Stimulated activated CD8-positive, alpha-beta memory T cell treated with anti-CD3 and anti-CD28 coated beads, Interleukin-15, amount 100 ng/mL, for 48 hours (primary cell): ENCODE results near the gene VARS1.
"Not testable (repeated sequence)": the region's sequence is repeated elsewhere in the genome, so short reads cannot be mapped to it uniquely, and the experiment has no call there.

ENCODE experiments used
- DNase-seq, 2 donors: peaks; one replicate each; pipeline ENCODE4 v3.0.0-alpha.2; 2020; ENCODE audit warnings: low read depth in 2 of 2

Gene VARS1

DNA sequence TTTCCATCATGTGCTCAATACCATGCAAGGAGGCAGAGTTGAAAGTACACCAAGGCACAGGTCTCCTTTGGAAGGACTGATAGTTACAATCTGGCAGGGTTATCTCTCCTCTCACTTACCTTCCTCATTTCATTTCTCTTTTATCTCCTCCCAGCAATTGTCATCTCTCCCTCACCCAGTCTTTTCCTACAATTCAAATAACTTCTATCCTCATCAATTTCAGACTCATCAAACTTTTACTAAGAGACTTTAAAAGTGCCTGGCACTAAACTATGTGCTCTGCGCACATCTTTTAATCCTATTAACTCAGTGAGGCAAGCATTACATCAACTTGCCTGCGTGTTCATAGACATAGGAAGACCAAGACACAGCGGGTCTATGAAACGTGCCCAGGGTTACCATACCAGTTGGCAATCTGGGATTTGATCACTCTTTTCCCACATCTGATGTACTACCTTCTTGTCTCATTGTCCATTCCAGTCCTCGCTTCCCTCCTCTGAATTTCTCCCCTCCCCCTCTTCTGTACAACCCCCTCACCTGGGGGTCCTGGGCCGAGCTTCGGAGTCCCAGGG is 1.2 kb downstream of the VARS1 start:
- DNase-seq: no peak

DNA sequence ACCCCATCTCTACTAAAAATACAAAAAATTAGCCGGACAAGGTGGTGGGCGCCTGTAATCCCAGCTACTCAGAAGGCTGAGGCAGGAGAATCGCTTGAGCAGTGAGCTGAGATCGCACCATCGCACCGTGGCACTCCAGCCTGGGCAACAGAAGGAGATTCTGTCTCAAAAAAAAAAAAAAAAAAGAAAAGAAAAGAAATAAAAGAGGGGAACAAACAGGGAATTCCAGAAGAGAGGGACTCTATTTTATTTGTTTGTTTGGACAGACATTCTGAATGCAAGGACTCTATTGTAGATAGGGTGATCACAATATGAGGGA is 1.7 kb downstream of the VARS1 start:
- DNase-seq: not testable (repeated sequence)

DNA sequence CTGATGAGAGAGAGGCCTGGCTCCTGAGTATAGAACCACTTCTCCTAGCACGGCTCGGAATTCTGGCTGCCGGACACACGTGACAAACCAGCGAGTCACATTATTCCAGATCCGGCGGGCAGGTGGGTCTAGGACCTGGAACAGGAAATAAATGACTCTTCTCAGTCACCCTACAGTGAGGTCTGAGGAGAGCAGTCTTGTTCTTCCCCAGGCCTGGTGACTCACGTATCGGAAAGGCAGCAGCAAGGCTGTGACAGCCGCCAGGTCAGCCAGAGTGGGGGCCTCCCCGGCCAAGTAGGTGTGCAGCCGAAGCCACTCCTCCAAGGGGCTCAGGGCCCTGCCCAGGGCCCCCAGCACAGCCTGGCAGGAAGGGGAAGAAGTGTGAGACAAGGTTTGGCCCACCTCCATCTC is 2.8 kb downstream of the VARS1 start:
- no peak for DNase-seq

DNA sequence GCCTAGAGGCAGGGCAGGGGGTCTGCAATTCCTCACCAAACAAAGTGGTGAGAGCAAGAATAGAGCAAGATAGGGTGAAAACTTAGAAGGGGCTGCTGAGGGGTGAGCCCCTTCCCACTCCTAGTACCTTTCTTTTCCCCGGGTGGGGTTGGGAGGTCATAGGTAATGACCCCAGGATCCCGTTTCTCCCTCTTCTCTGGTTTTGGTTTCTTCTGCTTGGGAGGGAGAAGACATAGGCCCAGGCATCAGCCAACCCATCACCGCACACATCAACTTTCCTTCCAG is 3.5 kb downstream of the VARS1 start:
- no peak for DNase-seq

DNA sequence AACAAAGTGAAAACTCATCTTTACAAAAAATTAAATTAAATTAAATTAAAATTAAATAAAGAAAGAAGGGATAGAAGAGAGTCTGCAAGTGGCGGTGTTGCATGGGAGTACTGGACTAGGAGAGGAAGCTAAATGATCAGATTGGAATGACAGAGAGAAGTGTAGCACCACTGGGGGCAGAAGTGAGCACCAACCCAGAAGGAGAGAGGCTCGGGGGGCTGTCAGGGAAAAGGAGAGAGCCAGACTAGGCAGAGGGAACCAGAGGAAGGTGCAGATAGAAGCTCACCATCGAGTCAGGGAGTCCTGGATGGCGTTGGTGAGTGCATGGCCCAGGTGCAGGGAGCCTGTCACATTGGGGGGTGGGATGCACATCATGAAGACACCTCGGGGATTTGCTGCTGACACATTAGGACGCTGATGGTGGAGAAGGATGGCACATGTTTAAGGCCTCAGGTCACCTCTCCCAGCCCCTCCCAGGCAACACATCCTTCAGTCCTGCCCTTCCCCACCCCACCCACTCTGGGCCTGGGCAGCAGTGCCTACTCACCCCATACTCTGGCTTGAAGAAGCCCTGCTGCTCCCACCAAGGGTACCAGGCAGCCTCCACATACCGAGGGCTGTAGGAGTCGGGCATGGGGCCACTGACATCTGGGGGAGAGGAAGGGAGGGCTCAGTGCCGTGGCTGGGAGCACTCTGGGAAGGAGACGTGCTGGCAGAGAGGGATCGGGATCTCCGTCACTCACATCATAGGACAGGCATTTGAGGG is 4.0 kb downstream of the VARS1 start:
- DNase-seq: no peak

DNA sequence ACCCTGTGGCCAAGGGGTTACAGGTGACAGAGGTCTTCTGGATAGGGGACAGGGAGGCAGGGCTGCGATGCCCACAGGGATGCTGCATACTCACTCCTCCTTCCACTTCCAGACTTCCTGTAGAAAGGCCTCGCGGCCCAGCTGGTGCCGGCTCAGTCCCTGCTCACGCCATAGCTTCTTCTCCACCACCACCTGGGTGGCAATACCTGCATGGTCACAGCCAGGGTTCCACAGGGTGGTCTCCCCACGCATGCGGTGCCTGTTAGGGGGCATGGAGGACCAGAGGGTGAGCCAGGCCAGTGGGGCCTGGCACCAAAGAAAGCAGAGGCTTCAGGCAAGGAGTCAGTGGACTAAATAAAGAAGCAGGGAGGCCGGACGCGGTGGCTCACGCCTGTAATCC is 10.1 kb downstream of the VARS1 start:
- DNase-seq: no peak

DNA sequence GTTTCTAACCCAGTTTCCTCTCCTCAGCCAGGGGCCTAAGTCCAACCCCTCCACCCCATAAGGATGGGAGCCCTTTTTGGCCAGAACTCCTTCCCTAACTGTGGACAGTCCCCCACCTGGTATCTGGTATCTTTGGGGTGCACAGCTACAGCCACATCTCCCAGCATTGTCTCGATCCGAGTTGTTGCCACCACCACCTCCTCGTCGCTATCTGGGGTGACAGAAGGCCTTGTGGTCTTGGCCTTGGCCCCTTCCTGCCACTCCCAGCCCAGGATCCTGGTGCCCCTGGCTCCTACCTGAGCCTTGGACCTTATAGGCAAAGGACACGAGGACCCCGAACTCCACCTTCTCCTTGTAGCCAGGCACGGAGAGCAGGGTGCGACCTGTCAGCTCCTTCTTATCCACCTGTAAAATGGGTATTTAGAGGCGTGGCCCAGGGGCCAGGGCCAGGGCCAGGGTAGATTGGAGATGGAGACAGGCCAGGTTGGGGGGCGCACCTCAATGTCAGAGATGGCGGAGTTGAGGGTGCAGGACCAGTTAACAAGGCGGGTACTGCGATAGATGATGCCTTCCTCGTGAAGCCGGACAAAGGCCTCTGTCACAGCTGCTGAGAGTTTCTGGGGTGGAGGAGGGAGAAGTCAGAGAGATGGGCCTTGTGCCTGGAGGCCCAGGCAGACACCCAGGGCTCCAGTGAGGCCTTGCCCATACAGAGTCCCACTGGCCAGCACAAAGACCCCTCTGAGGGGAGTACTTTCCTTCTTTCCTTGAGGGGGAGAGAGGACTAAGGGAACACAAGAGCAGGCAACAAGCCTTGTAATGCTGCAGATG is 11.2 kb downstream of the VARS1 start:
- no peak for DNase-seq

DNA sequence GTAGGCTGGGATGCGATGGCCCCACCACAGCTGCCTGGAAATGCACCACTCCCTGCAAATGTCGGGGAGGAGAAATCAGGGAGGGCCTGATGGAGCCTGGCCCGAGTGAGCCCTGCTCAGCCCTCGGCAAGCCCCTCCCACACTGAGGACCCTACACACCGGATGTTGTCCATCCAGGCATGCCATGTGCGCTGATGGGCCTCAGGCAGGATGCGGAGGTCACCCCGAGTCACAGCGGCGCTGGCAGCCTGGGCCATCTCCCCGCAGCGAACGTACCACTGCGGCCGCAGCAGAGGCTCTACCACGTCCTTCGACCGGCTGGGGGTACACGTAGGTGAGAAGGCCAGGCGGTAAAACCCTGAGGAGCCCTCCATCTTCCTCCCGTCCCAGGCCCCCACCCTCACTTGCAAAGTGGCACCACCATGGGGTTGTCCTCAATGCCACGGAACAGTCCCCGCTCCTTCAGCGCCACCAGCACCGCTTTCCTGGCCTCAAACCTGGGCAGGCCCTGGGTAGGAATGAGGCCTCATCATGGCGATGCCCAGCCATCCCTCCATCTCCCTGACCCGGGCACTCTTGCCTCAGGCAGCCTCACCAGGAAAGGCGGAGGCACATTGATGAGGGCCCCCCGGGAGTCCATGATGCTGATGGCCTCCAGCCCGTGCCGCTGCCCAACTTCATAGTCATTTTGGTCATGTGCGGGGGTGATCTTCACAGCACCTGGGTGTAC is 13.3 kb downstream of the VARS1 start:
- no peak for DNase-seq

DNA sequence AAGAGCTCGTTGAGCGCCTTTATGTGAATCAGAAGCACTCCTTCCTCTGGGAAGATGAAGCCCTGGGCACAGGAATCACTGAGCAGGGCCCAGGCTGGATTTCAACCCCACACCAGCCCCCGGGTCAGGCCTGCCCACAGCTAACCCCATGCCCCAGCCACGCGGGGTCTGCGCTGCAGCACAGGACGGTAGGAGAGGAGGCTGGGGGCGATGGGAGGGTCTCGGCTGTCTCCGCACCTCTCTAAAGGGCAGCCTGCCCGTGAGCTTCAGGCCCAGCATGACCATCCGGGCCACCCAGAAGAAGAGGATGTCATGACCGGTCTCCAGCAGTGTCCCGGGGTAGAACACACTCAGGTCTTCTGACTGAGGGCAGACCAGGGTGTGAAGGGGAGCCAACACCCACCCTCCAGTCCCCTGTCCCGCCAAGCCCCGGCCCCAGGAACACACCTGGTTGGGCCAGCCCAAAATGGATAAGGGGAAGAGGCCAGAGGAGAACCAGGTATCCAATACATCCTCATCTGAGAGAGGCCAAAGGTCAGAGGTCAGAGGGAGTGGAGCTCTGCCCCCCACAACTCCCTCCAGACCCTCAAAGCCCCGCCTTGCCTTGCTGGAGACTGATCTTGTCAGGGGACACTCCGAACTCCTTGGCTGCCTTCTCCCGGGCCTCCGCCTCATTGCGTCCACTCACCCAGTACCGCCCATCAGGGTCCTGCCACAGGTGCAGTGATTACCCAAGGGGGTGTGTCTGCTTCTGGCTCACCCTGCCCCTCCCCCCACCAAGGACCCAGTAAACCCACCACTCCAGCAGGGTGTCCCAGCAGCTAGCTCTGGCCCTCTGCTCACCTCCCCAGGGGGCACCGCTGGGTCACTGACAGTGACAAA is 14.1 kb downstream of the VARS1 start:
- no peak for DNase-seq

DNA sequence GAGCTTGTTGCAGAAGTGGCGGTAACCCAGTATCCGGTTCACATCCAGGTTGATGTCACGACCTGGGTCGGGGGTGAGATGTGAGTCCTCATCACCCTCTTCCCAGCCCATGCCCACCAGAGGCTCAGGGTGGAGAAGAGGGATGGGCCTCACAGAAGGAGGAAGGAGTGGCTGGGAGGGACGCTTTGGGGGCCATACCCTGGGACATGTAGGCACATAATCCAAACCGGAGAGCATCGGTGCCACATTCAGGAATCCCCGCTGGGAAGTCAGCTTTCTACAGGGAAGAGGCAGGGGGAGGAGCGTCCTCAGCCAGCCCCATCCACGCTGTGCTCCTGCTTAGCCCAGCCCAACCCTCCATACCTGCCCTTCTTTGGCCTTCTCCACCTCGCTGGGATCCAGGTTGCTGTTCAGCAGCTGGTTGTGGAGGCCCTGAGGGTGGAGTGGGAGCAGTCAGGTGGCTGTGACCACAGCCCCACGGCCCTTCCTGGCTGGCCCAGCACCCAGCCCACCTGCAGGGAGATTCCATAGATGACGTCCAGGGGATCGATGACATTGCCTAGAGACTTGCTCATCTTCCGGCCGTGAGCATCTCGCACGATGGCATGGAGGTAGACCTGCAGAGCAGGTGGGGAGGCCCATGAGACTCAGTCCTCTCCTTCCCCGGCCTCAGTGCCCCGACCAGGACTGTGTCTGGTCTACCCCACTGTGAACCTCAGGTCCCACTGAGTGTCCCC is 14.9 kb downstream of the VARS1 start:
- no peak for DNase-seq

DNA sequence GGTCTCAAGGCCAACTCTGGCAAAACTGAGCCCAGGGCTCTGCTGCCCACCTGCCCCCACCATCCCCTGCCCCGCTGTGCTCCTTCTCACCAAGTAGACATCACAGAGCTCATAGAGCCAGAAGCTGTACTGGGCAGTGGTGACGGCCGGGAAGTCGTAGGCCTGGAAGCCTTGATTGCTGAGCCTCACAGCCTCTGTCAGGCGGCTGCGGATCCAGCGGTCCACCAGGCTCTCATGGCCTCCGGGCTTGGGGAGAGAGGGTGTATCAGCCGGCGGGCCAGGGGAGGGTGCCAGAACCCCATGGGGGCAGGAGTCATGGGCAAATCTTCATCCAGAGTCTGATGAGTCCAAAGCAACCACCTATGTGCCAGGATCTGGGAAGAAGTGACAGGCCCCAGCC is 15.6 kb downstream of the VARS1 start:
- no peak for DNase-seq

DNA sequence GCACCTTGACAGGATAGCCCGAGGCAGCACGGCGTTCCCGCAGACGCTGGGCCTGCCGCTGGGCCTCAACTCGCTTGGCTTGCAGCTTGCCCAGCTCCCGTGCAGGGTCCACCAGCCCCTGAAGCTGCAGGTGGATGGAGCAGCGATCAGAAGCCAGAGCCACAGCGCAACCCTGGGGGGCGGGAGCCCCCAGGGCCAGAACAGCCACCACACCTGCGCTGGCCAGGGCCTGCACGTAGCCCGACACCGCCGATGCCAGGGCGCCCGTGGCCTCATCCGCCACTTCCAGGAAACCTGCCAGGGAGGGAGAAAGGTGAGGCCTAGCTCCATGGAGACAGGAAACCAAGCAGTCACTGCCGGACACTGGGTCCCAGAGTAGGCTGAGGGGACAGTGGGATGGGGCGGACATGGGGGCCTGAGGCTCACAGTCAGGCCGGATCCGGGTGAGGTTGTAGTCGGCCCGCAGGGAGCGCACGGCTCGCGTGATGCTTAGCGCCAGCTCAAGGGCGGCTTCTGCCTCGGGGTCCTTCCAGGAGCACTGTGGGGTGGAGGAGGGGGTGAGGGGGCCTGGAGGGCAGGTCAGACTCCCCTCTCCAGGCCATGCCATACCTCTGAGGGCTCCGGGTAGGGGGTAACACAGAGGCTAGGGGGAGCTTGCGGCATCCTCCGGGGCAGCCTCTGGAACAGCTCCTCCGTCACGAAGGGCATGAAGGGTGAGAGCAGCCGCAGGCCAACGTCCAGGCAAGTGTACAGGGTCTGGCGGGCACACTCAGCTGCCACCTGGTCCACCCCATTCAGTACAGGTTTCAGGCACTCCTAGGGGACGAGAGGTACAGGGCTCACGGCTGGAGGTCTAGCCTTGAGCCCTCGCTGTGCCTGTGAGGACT is 16.3 kb downstream of the VARS1 start:
- no peak for DNase-seq

DNA sequence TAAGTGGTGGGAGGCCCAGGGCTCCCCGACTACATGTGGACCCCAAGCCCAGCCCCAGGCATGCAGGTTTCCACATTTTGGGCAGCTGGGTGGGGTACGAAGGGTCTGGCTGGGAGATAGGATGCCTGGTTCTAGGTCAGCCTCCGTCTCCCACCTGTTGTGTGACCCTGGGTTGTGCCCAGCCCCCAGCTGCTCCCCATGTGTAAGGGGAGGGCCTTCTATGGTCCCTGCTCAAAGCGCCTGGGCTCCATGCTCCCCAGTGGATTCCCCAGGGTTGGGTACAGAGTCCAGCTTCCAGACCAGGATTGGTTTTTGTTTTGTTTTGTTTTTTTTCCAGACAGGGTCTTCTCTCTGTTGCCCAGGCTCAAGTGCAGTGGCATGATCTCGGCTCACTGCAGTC is 17.4 kb downstream of the VARS1 start:
- no peak for DNase-seq

DNA sequence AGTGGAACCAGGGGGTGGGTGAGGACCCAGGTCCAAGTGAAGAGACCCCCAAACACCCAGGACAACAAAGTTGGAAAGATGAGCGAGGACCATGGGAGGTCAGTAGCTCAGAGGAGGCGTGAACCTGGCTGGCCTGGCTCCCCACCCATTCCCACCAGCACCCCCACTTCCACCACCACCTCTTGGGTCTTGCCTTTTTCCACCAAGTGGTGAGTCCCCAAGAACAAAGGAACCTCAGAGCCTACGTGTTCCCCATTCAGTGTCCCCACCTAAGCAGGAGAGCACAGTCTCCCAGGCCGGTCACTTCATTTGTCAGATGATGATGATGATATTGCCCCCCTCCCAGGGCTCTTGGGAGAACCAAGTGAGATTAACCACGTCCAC is 17.9 kb downstream of the VARS1 start:
- no peak for DNase-seq

DNA sequence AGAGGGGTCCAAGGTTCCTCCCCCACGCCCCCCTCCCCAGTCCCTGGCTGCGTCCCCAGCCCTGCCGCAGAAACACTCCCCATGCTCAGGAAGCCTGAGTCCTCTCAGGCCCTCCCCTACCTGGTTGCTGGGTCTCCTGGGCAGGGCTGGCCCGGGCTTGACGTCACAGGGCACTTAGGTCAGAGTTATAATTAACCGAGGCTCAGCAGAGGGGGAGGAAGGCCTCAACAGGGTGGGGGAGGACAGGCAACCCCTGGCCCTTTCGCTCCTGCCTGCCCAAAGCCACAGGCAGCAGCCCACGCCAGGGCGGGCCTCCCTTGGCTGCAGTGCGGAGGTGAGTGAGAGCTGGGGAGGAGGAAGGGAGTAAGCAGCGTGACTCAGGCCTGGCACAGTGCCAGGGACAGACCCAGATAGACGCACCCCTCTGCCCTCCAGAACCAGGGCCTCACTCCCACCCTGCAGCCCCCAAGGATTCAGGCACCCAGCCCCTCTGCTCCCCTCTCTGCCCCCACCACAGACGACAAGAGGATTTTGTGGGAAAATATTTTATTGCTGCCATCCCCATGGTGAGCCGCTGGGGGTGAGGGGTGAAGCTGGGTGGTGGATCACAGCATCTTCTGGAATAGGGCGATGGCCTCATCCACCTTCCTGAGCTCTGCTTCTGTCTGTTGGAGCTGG is 18.4 kb downstream of the VARS1 start, which contains the start of gene VWA7:
Gene VWA7, minus strand, starts transcription at position 340 of the 678 bp plus-strand sequence. CDS start 549 bp downstream, outside the sequence.
- DNase-seq: peak; percentile 77 to 84

DNA sequence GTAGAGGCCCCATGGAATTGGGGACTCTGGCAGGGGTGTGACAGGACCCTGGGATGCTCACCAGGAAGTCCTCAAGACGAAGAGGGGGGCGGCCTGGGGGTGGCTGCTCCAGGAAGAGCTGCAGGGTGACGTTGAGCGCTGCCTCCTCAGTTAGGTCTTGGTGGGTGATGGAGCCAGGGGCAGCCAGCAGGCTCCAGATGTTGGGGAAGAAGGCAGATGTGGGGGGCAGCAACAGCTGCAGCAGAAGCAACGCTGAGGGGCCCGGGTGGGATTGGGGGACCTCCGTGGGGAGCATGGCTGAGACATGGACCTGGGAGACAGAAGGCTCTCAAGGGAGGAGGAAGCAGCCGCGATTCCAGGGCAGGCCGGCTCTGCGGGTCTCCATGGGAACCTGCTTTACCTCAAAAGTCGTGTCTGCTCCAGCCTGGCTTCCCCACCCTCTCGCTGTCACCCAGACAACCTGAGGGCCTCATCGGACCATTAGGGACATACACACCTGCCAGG is 19.0 kb downstream of the VARS1 start:
- no peak for DNase-seq

DNA sequence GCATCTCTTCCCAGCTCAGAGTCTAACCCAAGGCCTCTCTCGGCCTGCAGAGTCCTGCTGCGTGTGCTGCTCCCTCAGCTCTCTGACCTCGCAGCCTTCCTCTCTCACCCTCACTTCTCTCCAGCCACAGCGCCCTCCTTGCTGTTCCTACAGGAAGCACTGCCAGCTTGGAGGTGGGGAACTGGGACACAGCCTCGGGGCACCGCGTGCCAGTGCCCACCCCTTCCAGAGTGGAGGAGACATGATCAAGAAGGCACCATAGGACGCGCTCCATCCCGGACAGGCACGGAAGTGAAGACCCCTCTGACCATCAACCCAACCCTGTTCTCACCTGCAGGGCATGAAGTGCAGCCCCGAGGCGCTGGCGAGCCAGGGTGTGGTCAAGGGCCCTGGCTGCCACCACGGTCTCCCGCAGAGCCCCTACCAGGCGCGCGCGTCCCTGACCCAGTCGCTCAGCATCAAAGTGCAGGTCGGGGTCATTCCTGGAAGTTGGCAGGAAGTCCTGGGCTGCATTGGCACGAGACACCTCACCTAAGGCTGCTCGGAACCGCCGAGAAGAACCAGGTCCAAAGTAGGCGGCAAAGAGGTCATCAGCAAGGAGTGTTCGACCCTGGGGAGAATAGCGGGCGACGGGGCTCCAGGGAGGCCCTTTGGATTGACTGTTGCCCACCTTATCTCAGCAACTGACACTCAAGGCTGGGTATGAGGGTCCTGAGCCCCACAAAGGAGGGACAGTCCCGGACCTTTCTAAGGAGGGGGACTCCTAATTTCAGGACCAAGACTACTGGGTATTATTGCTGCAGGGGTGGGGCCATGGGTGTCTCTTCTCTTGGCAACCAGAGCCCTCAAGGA is 19.7 kb downstream of the VARS1 start:
- no peak for DNase-seq

DNA sequence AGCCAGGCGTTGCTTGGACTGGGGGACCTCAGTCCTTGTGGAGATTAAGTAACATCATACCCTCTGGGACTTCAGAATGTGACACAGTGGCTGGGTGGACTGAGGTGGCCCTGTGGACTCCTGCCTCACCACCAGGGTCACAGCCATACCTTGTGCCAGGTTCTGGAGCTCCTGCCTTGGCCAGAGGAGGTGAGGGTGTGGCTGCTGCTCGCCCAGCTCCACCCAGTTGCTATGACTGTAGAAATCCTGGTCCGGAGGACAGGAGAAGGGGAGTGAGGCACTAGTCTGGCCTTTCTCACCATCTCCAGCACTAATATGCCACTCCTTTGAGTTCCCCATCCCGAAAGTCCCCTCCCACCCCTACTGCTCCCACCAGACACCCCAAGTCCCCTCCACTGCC is 20.4 kb downstream of the VARS1 start:
- DNase-seq: no peak
